GM10266 (cell line): ENCODE results near the gene DNAH3.

Source experiments
- DNase-seq: peaks from one replicate; pipeline ENCODE4 v3.0.0; 2012; ENCODE audit errors: extremely low spot score
- CTCF ChIP-seq: IDR thresholded peaks from 2 replicates; pipeline ENCODE4 v1.5.1; 2012; ENCODE audit warnings: mild to moderate bottlenecking, low read depth; ENCODE audit not compliant: control insufficient read depth, insufficient read depth; ENCODE audit errors: missing control alignments

The DNAH3 gene

GRCh38 chr16:21134053-21134452 is 16.6 kb downstream of the DNAH3 start:
- no peak for TF ChIP-seq CTCF
- no peak for DNase-seq

- TF ChIP-seq CTCF, result no peak
- no peak for DNase-seq
Measured at GRCh38 chr16:21130811-21131210, 19.8 kb downstream of the DNAH3 start.

GRCh38 chr16:21128991-21129390 is 21.7 kb downstream of the DNAH3 start:
- DNase-seq, result no peak
- no peak for TF ChIP-seq CTCF

GRCh38 chr16:21126518-21126917 is 24.1 kb downstream of the DNAH3 start:
- DNase-seq, result no peak
- no peak for TF ChIP-seq CTCF

- no peak for DNase-seq
- TF ChIP-seq CTCF, result no peak
Measured at GRCh38 chr16:21125191-21125590, 25.5 kb downstream of the DNAH3 start.

- no peak for TF ChIP-seq CTCF
- DNase-seq, result no peak
Measured at GRCh38 chr16:21120976-21121520, 29.6 kb downstream of the DNAH3 start.

GRCh38 chr16:21117567-21117966 is 33.1 kb downstream of the DNAH3 start:
- TF ChIP-seq CTCF, result no peak
- no peak for DNase-seq
